IMR-90 (cell line): ENCODE data around the gene PHB1. TPM values are rescaled to one million over a fixed set of nuclear protein-coding genes. Genes with fewer than 3 reads are reported as not detected.
A peak's percentile ranks its signal among the peaks of the same experiment; 100 is the strongest.

Experiments used
- ATAC-seq: fragments of 200-7000 bp; cut with Tn5 transposase; 2 replicates; pipeline ENCODE4 v1.9.1; 2020; ENCODE audit warnings: low read depth, mild to moderate bottlenecking, moderate library complexity
- BruUV-seq: library from RNA; stranded (reverse); fragments of 400-500 nt; replicated peaks from 2 replicates; lab custom pipeline; 2021; lab: Mats Ljungman, UMichigan
- CTCF ChIA-PET: fragments of 300-600 bp; formaldehyde crosslinking; extraction: SDS; loops from one replicate; lab custom pipeline; 2021; ENCODE audit warnings: antibody characterized with exemption; lab: Yijun Ruan, JAX
- POLR2A ChIA-PET: fragments of 300-600 bp; sonication (Branson Sonifier 250); formaldehyde crosslinking; loops from one replicate; lab custom pipeline; 2022; ENCODE audit warnings: antibody characterized with exemption; ENCODE audit not compliant: unreplicated experiment; lab: Charles Lee
- DNase-seq: peaks from one replicate; pipeline ENCODE4 v3.0.0; 2013
- H2AFZ ChIP-seq: replicated peaks from 2 replicates; pipeline ENCODE3; 2013; ENCODE audit warnings: low read length, mild to moderate bottlenecking; ENCODE audit not compliant: poor library complexity
- H2AK5ac ChIP-seq: 2 replicates; pipeline ENCODE4 v1.6.1; 2013; ENCODE audit warnings: low read depth, low read length, inconsistent platforms
- H2AK9ac ChIP-seq: replicated peaks from 2 replicates; pipeline ENCODE3; 2013; ENCODE audit warnings: mild to moderate bottlenecking, low read depth, low read length, moderate library complexity; ENCODE audit not compliant: poor library complexity
- H2BK120ac ChIP-seq: 2 replicates; pipeline ENCODE4 v1.6.1; 2013; ENCODE audit warnings: low read depth, low read length, inconsistent platforms
- H2BK15ac ChIP-seq: 3 replicates; pipeline ENCODE4 v1.6.1; 2013; ENCODE audit warnings: low read depth, low read length, inconsistent platforms
- H2BK20ac ChIP-seq: 2 replicates; pipeline ENCODE4 v1.6.1; 2013; ENCODE audit warnings: low read depth, mild to moderate bottlenecking, inconsistent platforms, low read length, moderate library complexity
- H2BK5ac ChIP-seq: 2 replicates; pipeline ENCODE4 v1.6.1; 2013; ENCODE audit warnings: mild to moderate bottlenecking, low read depth, low read length, inconsistent platforms; ENCODE audit not compliant: poor library complexity, severe bottlenecking
- H3K14ac ChIP-seq: replicated peaks from 2 replicates; pipeline ENCODE4 v1.6.1; 2013; ENCODE audit warnings: low read depth, low read length, inconsistent platforms
- H3K18ac ChIP-seq: 2 replicates; pipeline ENCODE4 v1.6.1; 2013; ENCODE audit warnings: low read depth, low read length, control low read depth
- H3K23ac ChIP-seq: 2 replicates; pipeline ENCODE4 v1.6.1; 2013; ENCODE audit warnings: low read depth, low read length, inconsistent platforms
- H3K27ac ChIP-seq: 2 replicates; pipeline ENCODE4 v1.5.1; 2013; ENCODE audit warnings: mild to moderate bottlenecking, control low read depth, low read length; ENCODE audit not compliant: insufficient read depth
- H3K27me3 ChIP-seq: 2 replicates; pipeline ENCODE4 v1.6.1; 2013; ENCODE audit warnings: low read length; ENCODE audit not compliant: control insufficient read depth, insufficient read depth
- H3K36me3 ChIP-seq: 2 replicates; pipeline ENCODE4 v1.6.1; 2013; ENCODE audit warnings: low read length, mixed read lengths; ENCODE audit not compliant: control insufficient read depth, insufficient read depth
- H3K4ac ChIP-seq: 2 replicates; pipeline ENCODE4 v1.6.1; 2013; ENCODE audit warnings: low read depth, low read length, inconsistent platforms
- H3K4me1 ChIP-seq: 2 replicates; pipeline ENCODE4 v1.6.1; 2013; ENCODE audit warnings: low read length, mixed read lengths; ENCODE audit not compliant: control insufficient read depth, insufficient read depth
- H3K4me2 ChIP-seq: 2 replicates; pipeline ENCODE4 v1.6.1; 2013; ENCODE audit warnings: low read depth, mild to moderate bottlenecking, control low read depth, low read length, moderate library complexity
- H3K4me3 ChIP-seq: 2 replicates; pipeline ENCODE4 v1.5.1; 2013; ENCODE audit warnings: low read depth, mild to moderate bottlenecking, control low read depth, low read length, moderate library complexity; ENCODE audit not compliant: insufficient read depth
- H3K56ac ChIP-seq: 2 replicates; pipeline ENCODE4 v1.6.1; 2013; ENCODE audit warnings: low read length, inconsistent platforms; ENCODE audit not compliant: insufficient read depth; ENCODE audit errors: extremely low read depth
- H3K79me1 ChIP-seq, 2 experiments: 2 replicates each; pipeline ENCODE4 v1.6.1; 2013; ENCODE audit warnings: low read length in 2 of 2, inconsistent platforms in 1 of 2, low read depth in 1 of 2
- H3K9ac ChIP-seq: 2 replicates; pipeline ENCODE4 v1.6.1; 2013; ENCODE audit warnings: low read depth, low read length, control low read depth
- H3K9me1 ChIP-seq: 2 replicates; pipeline ENCODE4 v1.6.1; 2013; ENCODE audit warnings: low read length, inconsistent platforms; ENCODE audit not compliant: insufficient read depth
- H3K9me3 ChIP-seq: 2 replicates; pipeline ENCODE4 v1.6.1; 2013; ENCODE audit warnings: low read length; ENCODE audit not compliant: control insufficient read depth, insufficient read depth
- H4K20me1 ChIP-seq: 2 replicates; pipeline ENCODE4 v1.6.1; 2013; ENCODE audit warnings: low read length, inconsistent platforms; ENCODE audit not compliant: insufficient read depth
- H4K5ac ChIP-seq: 2 replicates; pipeline ENCODE4 v1.6.1; 2013; ENCODE audit warnings: mild to moderate bottlenecking, low read depth, low read length, control low read depth
- H4K8ac ChIP-seq, 2 experiments: 2 replicates each; pipeline ENCODE4 v1.6.1; 2013; ENCODE audit warnings: low read depth in 2 of 2, low read length in 2 of 2, control low read depth in 1 of 2, inconsistent platforms in 1 of 2
- H4K91ac ChIP-seq: 2 replicates; pipeline ENCODE4 v1.6.1; 2013; ENCODE audit warnings: low read depth, low read length, inconsistent platforms; ENCODE audit not compliant: insufficient read depth
- MAZ ChIP-seq: IDR thresholded peaks from 2 replicates; pipeline ENCODE4 v1.6.1; 2012; ENCODE audit warnings: low read depth, mild to moderate bottlenecking, low read length, improper control_type of control experiment, moderate library complexity, borderline replicate concordance
- WGBS, 2 experiments: methylation state at CpG; one replicate each; pipeline versions ENCODE4 v1.1.5 to v1.1.7; 2013; ENCODE audit warnings: missing lambda C conversion rate in 2 of 2; ENCODE audit not compliant: insufficient read length in 1 of 2; ENCODE audit errors: extremely low coverage in 2 of 2; 5-methylcytosine and 5-hydroxymethylcytosine counted together
- dilution Hi-C: fragments of 300-500 bp; cut with HindIII; formaldehyde crosslinking; loops from one replicate; pipeline ENCODE4 v1.14.3; 2018; ENCODE audit warnings: low sequenced_read_pairs; ENCODE audit not compliant: unreplicated experiment
- in situ Hi-C: fragments of 300-500 bp; cut with MboI; formaldehyde crosslinking; loops from 3 replicates; pipeline ENCODE4 v1.14.3; 2019; ENCODE audit warnings: low sequenced_read_pairs, inconsistent platforms, mixed read lengths
- intact Hi-C: fragments of 100-400 bp; cut with micrococcal nuclease; formaldehyde crosslinking; loops from 2 replicates; pipeline ENCODE4 v1.10.0; 2022
- polyA plus RNA-seq, 3 experiments: library from polyadenylated mRNA; depleted of rRNA; stranded (reverse); fragments of >200 nt; gene quantifications; 2 replicates each; pipeline ENCODE4 v1.2.3, GENCODE V29; 2012; ENCODE audit warnings: low replicate concordance in 1 of 3
- total RNA-seq: library from RNA; depleted of rRNA; stranded (reverse); fragments of >200 nt; gene quantifications from 2 replicates; pipeline ENCODE4 v1.2.3, GENCODE V29; 2012
- TF ChIP-seq, protein P1 (sequence below): conservative IDR thresholded peaks from 2 replicates; pipeline ENCODE4 v1.5.1; 2012; ENCODE audit warnings: mild to moderate bottlenecking, low read depth, low read length, improper control_type of control experiment

Gene PHB1
- total and polyA plus RNA-seq, 2 of the 4 experiments (the other 2 are of a cell fraction): 283 to 294 TPM

DNA sequence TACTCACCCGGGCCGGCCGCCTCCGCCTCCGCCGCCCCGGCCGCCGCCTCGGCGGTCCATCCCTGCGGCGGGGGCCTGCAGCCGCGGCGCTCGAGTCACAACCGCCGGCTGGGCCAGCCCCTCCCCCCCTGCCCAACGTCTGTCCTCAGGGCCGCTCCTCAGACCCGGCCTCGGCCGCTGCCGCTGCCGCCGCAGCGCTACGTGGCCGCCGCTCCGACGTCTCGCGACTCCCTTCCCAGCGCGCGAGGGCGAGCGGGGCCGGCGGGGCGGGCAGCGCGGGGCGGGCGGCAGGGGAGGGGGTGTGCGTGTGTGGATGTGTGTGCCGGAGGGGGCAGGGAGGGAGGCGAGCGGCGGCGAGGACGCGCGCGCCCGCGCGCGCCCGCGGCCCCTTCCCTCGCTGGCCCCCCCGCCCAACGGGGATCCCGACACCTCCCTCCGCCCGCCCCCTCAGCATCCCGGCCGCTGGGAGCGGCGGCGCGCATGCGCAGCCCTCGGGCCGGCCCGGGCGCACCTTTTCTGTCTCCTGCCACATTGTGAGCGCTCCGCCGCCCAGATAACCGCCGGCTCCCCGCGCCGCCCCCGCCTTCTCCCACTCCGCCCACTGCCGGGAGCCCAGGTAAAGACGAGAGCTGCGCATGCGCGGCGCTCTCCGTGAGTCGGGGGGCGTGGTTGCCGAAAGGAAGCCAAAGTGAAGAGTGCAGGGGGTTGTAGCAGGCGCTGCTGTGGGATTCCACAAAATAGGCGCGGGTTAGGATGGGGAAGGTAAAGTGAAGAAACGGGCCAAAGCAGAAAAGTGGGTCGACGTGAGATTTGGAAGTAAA is 52.6 kb downstream of the PHB1 start, which contains the start of gene ZNF652:
TSS of gene ZNF652 (minus strand) at position 349 of the 821 bp plus-strand sequence. CDS start 44,525 bp downstream, outside the sequence.
- Histone ChIP-seq H3K79me1 (peaks cover 18 to 38% of the 10 kb centered on the region in 2 experiments), H3K9me3 (no peaks in the 10 kb centered on the region), H3K9me1 (peaks cover 5% of the 10 kb centered on the region; the same call in 1 of the 2 replicates), H2BK15ac (peak within 1 kb of the TSS; percentile 11; the same call in 1 of the 3 replicates), H2BK20ac (peak within 1 kb of the TSS; percentile 22; the same call in 1 of the 2 replicates), H3K4me3 (peak within 1 kb of the TSS; percentile 80), H3K27me3 (no peaks in the 10 kb centered on the region), H2BK120ac (peak within 1 kb of the TSS; percentile 57; the same call in 1 of the 2 replicates), H4K91ac (peak within 1 kb of the TSS; percentile 5; the same call in 1 of the 2 replicates), H3K18ac (peak within 1 kb of the TSS; percentile 6), H3K9ac (peak within 1 kb of the TSS; percentile 82), H2AK9ac (peak within 1 kb of the TSS; percentile 96), H3K4ac (peak within 1 kb of the TSS; percentile 78), H2AK5ac (peak within 1 kb of the TSS; percentile 16), H4K5ac (peak within 1 kb of the TSS; percentile 78), H3K36me3 (no peaks in the 10 kb centered on the region), H2AFZ (peak within 1 kb of the TSS; percentile 93), H3K56ac (peak within 1 kb of the TSS; percentile 59; the same call in 1 of the 2 replicates), H3K4me1 (peaks cover 6% of the 10 kb centered on the region; the same call in 1 of the 2 replicates), H4K8ac (peak within 1 kb of the TSS; percentile 85 to 87), H2BK5ac (peak within 1 kb of the TSS; percentile 55), H3K14ac (peak within 1 kb of the TSS; percentile 91), H4K20me1 (peaks cover 38% of the 10 kb centered on the region), H3K27ac (peak within 1 kb of the TSS; percentile 57), H3K23ac (peak within 1 kb of the TSS; percentile 97), H3K4me2 (peak within 1 kb of the TSS; percentile 93)
- ChIA-PET POLR2A (no interaction called here), CTCF (no interaction called here)
- ATAC-seq (peak; percentile 88), DNase-seq (peak; percentile 75)
- peak; percentile 92; the same call in 1 of the 2 replicates for TF ChIP-seq MAZ
- TF ChIP-seq, protein P1, sequence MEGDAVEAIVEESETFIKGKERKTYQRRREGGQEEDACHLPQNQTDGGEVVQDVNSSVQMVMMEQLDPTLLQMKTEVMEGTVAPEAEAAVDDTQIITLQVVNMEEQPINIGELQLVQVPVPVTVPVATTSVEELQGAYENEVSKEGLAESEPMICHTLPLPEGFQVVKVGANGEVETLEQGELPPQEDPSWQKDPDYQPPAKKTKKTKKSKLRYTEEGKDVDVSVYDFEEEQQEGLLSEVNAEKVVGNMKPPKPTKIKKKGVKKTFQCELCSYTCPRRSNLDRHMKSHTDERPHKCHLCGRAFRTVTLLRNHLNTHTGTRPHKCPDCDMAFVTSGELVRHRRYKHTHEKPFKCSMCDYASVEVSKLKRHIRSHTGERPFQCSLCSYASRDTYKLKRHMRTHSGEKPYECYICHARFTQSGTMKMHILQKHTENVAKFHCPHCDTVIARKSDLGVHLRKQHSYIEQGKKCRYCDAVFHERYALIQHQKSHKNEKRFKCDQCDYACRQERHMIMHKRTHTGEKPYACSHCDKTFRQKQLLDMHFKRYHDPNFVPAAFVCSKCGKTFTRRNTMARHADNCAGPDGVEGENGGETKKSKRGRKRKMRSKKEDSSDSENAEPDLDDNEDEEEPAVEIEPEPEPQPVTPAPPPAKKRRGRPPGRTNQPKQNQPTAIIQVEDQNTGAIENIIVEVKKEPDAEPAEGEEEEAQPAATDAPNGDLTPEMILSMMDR: no peak
- dilution Hi-C loops: no loop called here
- in situ Hi-C loops: no loop called here
- intact Hi-C loops: loop anchor here (2.0 to 5.0 kb wide), 2 partner anchors 35 to 47 kb away; no protein-coding TSS in a partner anchor
- BruUV-seq: no TSS peak
- 2% methylated on average over 19 of the region's 106 CpGs; no CpG with 5 or more reads in 1 of the 2 experiments for WGBS, 2 experiments
